ENCODE results near the gene UBQLN4. TPM values are rescaled to one million over a fixed set of nuclear protein-coding genes. Genes with fewer than 3 reads are reported as not detected.

Gene UBQLN4
- total and polyA plus RNA-seq, 9 of the 15 experiments (the other 6 are each of a cell fraction or from before 2014, with no cell fraction given): 13.5 to 65.5 (median 37.0) TPM

DNA sequence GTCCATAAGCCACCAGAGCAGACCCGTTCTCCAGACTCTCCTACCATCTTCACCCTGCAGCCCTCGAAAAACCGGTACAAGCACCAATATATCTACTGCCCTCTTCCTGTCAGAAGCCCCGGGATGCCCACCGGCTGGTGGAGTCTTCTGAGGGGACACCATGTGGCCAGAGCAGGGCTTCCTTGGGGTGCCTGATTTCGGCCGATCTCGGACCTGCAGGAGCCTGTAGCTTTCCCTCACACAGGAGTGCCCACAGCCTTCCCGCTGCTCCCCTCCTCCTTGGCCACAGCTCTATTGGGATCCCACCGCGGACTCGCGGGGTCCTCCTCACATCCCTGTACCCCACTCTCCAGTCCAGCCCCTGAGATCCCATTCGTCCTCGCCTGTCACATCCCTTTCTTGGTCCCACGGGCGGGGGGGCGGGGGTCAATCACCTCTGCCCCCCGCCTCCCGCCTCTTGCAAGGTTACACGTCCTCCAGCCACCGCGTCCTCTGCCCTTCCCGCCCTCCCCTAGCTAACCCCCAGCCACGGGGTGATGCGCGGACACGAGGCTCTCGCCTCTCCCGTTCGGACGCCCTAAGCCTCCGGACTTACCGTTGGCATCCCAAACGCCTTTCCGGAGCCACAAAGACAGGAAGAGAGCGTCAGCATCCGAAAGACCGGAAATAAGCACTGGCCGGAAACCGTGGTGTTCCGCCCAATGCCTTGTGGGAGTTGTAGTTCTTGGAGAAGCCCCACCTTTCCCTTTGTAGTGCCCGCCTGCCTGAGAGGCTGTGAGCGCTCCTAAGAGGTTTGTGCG lies 33.1 kb downstream of the UBQLN4 start, which contains the start of gene SSR2 (continued):
- peak; percentile 75 for TF ChIP-seq TAF1 (IDR thresholded peaks at IDR 0.05; ENCODE audit: control insufficient read depth, extremely low read depth, insufficient read depth, low read length, severe bottlenecking)
- TF ChIP-seq GABPB1 (CRISPR knock-in tag; IDR thresholded peaks at IDR 0.05): peak; percentile 97
- TF ChIP-seq ZNF75A (CRISPR knock-in tag; IDR thresholded peaks at IDR 0.05): no peak
- no peak for TF ChIP-seq ZNF764 (CRISPR knock-in tag; IDR thresholded peaks at IDR 0.05; ENCODE audit: low read depth)
- 0 out of 2 replicates have a peak, but pooled peaks have one; percentile 10 for TF ChIP-seq PHB2 (IDR thresholded peaks at IDR 0.05; ENCODE audit: low read depth)
- TF ChIP-seq SAFB (IDR thresholded peaks at IDR 0.05; ENCODE audit: borderline replicate concordance, low read depth, low read length): no peak
- peak; percentile 14 for TF ChIP-seq PHF20 (IDR thresholded peaks at IDR 0.05; ENCODE audit: partially characterized antibody)
- peak; percentile 91 for TF ChIP-seq ZNF143 (CRISPR knock-in tag; IDR thresholded peaks at IDR 0.05)
- TF ChIP-seq RB1 (IDR thresholded peaks at IDR 0.05; ENCODE audit: low read depth): 0 out of 2 replicates have a peak, but pooled peaks have one; percentile 20
- TF ChIP-seq RBM14 (IDR thresholded peaks at IDR 0.05; ENCODE audit: borderline replicate concordance, insufficient read depth, low read depth, low read length): no peak
- TF ChIP-seq SUPT5H (IDR thresholded peaks at IDR 0.05): peak; percentile 88
- no peak for TF ChIP-seq ZNF707 (CRISPR knock-in tag; conservative IDR thresholded peaks at IDR 0.05)
- no peak for TF ChIP-seq PRMT5 (CRISPR knock-in tag; IDR thresholded peaks at IDR 0.05)
- no peak for TF ChIP-seq ZNF133 (CRISPR knock-in tag; IDR thresholded peaks at IDR 0.05)
- TF ChIP-seq NFIX (CRISPR knock-in tag; IDR thresholded peaks at IDR 0.05; ENCODE audit: low read depth): no peak
- no peak for TF ChIP-seq CBFB (CRISPR knock-in tag; IDR thresholded peaks at IDR 0.05)
- TF ChIP-seq BCL6 (CRISPR knock-in tag; IDR thresholded peaks at IDR 0.05): no peak
- 0 out of 4 replicates have a peak, but pooled peaks of 1 of the 2 experiments have one; percentile 23 for TF ChIP-seq TEAD1 (CRISPR knock-in tag; IDR thresholded peaks at IDR 0.05)
- TF ChIP-seq CREM (IDR thresholded peaks at IDR 0.05; ENCODE audit: low read depth): peak; percentile 91
- TF ChIP-seq POLR2AphosphoS5 (IDR thresholded peaks at IDR 0.05; ENCODE audit: control insufficient read depth, insufficient read depth, low read depth, low read length): peak; percentile 88
- TF ChIP-seq CBX8 (IDR thresholded peaks at IDR 0.05; ENCODE audit: borderline replicate concordance, extremely low read depth, low read depth, low read length, poor library complexity, severe bottlenecking): no peak
- TF ChIP-seq, protein P1, sequence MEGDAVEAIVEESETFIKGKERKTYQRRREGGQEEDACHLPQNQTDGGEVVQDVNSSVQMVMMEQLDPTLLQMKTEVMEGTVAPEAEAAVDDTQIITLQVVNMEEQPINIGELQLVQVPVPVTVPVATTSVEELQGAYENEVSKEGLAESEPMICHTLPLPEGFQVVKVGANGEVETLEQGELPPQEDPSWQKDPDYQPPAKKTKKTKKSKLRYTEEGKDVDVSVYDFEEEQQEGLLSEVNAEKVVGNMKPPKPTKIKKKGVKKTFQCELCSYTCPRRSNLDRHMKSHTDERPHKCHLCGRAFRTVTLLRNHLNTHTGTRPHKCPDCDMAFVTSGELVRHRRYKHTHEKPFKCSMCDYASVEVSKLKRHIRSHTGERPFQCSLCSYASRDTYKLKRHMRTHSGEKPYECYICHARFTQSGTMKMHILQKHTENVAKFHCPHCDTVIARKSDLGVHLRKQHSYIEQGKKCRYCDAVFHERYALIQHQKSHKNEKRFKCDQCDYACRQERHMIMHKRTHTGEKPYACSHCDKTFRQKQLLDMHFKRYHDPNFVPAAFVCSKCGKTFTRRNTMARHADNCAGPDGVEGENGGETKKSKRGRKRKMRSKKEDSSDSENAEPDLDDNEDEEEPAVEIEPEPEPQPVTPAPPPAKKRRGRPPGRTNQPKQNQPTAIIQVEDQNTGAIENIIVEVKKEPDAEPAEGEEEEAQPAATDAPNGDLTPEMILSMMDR (IDR thresholded peaks at IDR 0.05 in 2 of 3, conservative IDR thresholded peaks at IDR 0.05 in 1 of 3; ENCODE audit: insufficient read depth in 2 of 3, low read depth in 1 of 3, low read length in 3 of 3): no peak
- no peak for TF ChIP-seq MAFF (IDR thresholded peaks at IDR 0.05; ENCODE audit: low read length)
- TF ChIP-seq POLR2G (IDR thresholded peaks at IDR 0.05; ENCODE audit: low read depth, low read length): peak; percentile 92
- TF ChIP-seq ZNF431 (CRISPR knock-in tag; IDR thresholded peaks at IDR 0.05): no peak
- TF ChIP-seq HNRNPLL (IDR thresholded peaks at IDR 0.05; ENCODE audit: low read depth, low read length, poor library complexity, severe bottlenecking): peak; percentile 50
- no peak for TF ChIP-seq TEAD2 (tag; IDR thresholded peaks at IDR 0.05)
- TF ChIP-seq MAZ (CRISPR knock-in tag; conservative IDR thresholded peaks at IDR 0.05 in 1 of 2, IDR thresholded peaks at IDR 0.05 in 1 of 2): peak in 1 of 2 experiments; percentile 10; a peak in 3 of 4 replicates
